HG02798 (cell line): ENCODE results near the gene CARF.
"Not testable (repeated sequence)": the region's sequence is repeated elsewhere in the genome, so short reads cannot be mapped to it uniquely, and the experiment has no call there.

Experiments used
- ATAC-seq: cut with Tn5 transposase; IDR thresholded peaks from one replicate; pipeline ENCODE4 v1.9.1; 2021; ENCODE audit warnings: mild to moderate bottlenecking; ENCODE audit not compliant: unreplicated experiment, poor library complexity

The CARF gene

GRCh38 chr2:202911512-202912341 is at the start of gene CARF, which contains the start of gene WDR12:
TSS of gene CARF (plus strand) at chr2:202912275. CDS start at chr2:202941903, 29,628 bp downstream.
TSS of gene WDR12 (minus strand) at chr2:202911673. CDS start at chr2:202911476, 197 bp downstream.
- ATAC-seq: peak; percentile 85

GRCh38 chr2:202870431-202871299 is 41.4 kb upstream of the CARF start:
- peak; percentile 82 for ATAC-seq

- peak; percentile 69 for ATAC-seq
Measured at GRCh38 chr2:202871300-202872141, 40.6 kb upstream of the CARF start, which contains the start of gene ICA1L. TSS of gene ICA1L (minus strand) at chr2:202871766. CDS start at chr2:202829009, 42,757 bp downstream.

GRCh38 chr2:202877699-202878098 is 34.4 kb upstream of the CARF start:
- ATAC-seq: no peak

- ATAC-seq: no peak
Measured at GRCh38 chr2:202881570-202881969, 30.5 kb upstream of the CARF start.

GRCh38 chr2:202883987-202884675 is 27.9 kb upstream of the CARF start:
- ATAC-seq: no peak

- ATAC-seq: no peak
Measured at GRCh38 chr2:202885190-202885589, 26.9 kb upstream of the CARF start.

GRCh38 chr2:202905507-202905906 is 6.6 kb upstream of the CARF start:
- ATAC-seq: not testable (repeated sequence)

- no peak for ATAC-seq
Measured at GRCh38 chr2:202908186-202908585, 3.9 kb upstream of the CARF start.

- ATAC-seq: no peak
Measured at GRCh38 chr2:202909394-202910192, 2.5 kb upstream of the CARF start.

- not testable (repeated sequence) for ATAC-seq
Measured at GRCh38 chr2:202910250-202910649, 1.8 kb upstream of the CARF start.

- no peak for ATAC-seq
Measured at GRCh38 chr2:202910698-202911097, 1.4 kb upstream of the CARF start.

- ATAC-seq: peak; percentile 11
Measured at GRCh38 chr2:202911203-202911511, 918 bp upstream of the CARF start.

- peak; percentile 66 for ATAC-seq
Measured at GRCh38 chr2:202912342-202913201, 497 bp downstream of the CARF start.

- ATAC-seq: no peak
Measured at GRCh38 chr2:202918860-202919259, 6.8 kb downstream of the CARF start.

- ATAC-seq: no peak
Measured at GRCh38 chr2:202932425-202933138, 20.5 kb downstream of the CARF start.

GRCh38 chr2:202933139-202933510 is 21.1 kb downstream of the CARF start:
- no peak for ATAC-seq
